HCT116 (cell line): ENCODE measurements around the gene VWA5B1. TPM values are rescaled to one million over a fixed set of nuclear protein-coding genes. Genes with fewer than 3 reads are reported as not detected.

Experiments used
- ATAC-seq: fragments of 200-7000 bp; cut with Tn5 transposase; 2 replicates; pipeline ENCODE4 v1.9.1; 2020; ENCODE audit warnings: mild to moderate bottlenecking, moderate library complexity
- BruUV-seq: library from RNA; stranded (reverse); fragments of 400-500 nt; replicated peaks from 2 replicates; lab custom pipeline; 2021; lab: Mats Ljungman, UMichigan
- CTCF ChIA-PET: fragments of 300-600 bp; sonication (Branson Sonifier 250); formaldehyde crosslinking; loops from one replicate; lab custom pipeline; 2021; ENCODE audit warnings: antibody characterized with exemption; lab: Charles Lee
- POLR2A ChIA-PET: fragments of 300-600, 350-600 bp; sonication (Branson Sonifier 250); formaldehyde crosslinking; loops from one replicate; lab custom pipeline; 2021; ENCODE audit warnings: antibody characterized with exemption; lab: Charles Lee
- RAD21 ChIA-PET, 2 experiments: fragments of 300-600 bp; sonication (Branson Sonifier 250); formaldehyde crosslinking; loops; one replicate each; lab custom pipeline; 2023; ENCODE audit warnings: low total read pairs in 2 of 2; ENCODE audit not compliant: uncharacterized antibody in 2 of 2, unreplicated experiment in 2 of 2, low non-redundant PET in 1 of 2; lab: Charles Lee
- DNase-seq: peaks from one replicate; pipeline ENCODE4 v3.0.0-alpha.2; 2010; ENCODE audit warnings: low read depth, low spot score
- H2AFZ ChIP-seq: fragments of 200-600 bp; shearing (Covaris generic), sonication (generic); 2 replicates; pipeline ENCODE4 v1.6.1; 2017; ENCODE audit warnings: low read depth, mixed run types, mixed read lengths, antibody characterized with exemption, low read length; ENCODE audit not compliant: poor library complexity, severe bottlenecking
- H3K27ac ChIP-seq: 2 replicates; pipeline ENCODE4 v1.5.1; 2012; ENCODE audit warnings: low read depth, low read length
- H3K27me3 ChIP-seq: fragments of 200-600 bp; sonication (generic); 2 replicates; pipeline ENCODE4 v1.6.1; 2016; ENCODE audit warnings: mixed run types, low read length, mixed read lengths; ENCODE audit not compliant: insufficient read depth
- H3K36me3 ChIP-seq, 2 experiments: fragments of 200-500 bp in 1 of 2; fragments of 200-600 bp in 1 of 2; sonication (Bioruptor generic) in 1 of 2; sonication (generic) in 1 of 2; 2 replicates each; pipeline versions ENCODE4 v1.5.1 to v1.6.1; 2014 to 2016; ENCODE audit warnings: low read length in 2 of 2, inconsistent platforms in 1 of 2, mixed read lengths in 1 of 2, mixed run types in 1 of 2; ENCODE audit not compliant: insufficient read depth in 2 of 2, control insufficient read depth in 1 of 2
- H3K4me1 ChIP-seq, 2 experiments: fragments of 200-600 bp in 1 of 2; sonication (generic) in 1 of 2; 2 replicates each; pipeline versions ENCODE4 v1.5.1 to v1.6.1; 2012 to 2017; ENCODE audit warnings: low read length in 2 of 2, inconsistent platforms in 1 of 2, mild to moderate bottlenecking in 1 of 2, mixed read lengths in 1 of 2, mixed run types in 1 of 2, moderate library complexity in 1 of 2; ENCODE audit not compliant: insufficient read depth in 2 of 2, control insufficient read depth in 1 of 2
- H3K4me2 ChIP-seq: fragments of 200-600 bp; sonication (generic); 2 replicates; pipeline ENCODE4 v1.6.1; 2017; ENCODE audit warnings: mixed run types, low read length, mixed read lengths
- H3K4me3 ChIP-seq, 2 experiments: fragments of 200-600 bp in 1 of 2; sonication (generic) in 1 of 2; replicated peaks in 1 of 2; 2 replicates each; pipeline ENCODE4 v1.5.1; 2011 to 2016; ENCODE audit warnings: low read length in 2 of 2, control low read depth in 1 of 2, low read depth in 1 of 2, mild to moderate bottlenecking in 1 of 2, mixed read lengths in 1 of 2, mixed run types in 1 of 2
- H3K79me2 ChIP-seq: fragments of 200-600 bp; sonication (generic); 2 replicates; pipeline ENCODE4 v1.6.1; 2017; ENCODE audit warnings: mild to moderate bottlenecking, mixed run types, low read length, moderate library complexity, mixed read lengths; ENCODE audit not compliant: insufficient read depth
- H3K9ac ChIP-seq: fragments of 200-600 bp; sonication (generic); 2 replicates; pipeline ENCODE4 v1.6.1; 2016; ENCODE audit warnings: low read length, mixed read lengths
- H3K9me2 ChIP-seq: fragments of 200-600 bp; sonication (generic), shearing (Covaris generic); 2 replicates; pipeline ENCODE4 v1.6.1; 2017; ENCODE audit warnings: mixed run types, mild to moderate bottlenecking, moderate library complexity; ENCODE audit not compliant: insufficient read depth
- H3K9me3 ChIP-seq, 2 experiments: fragments of 200-500 bp in 1 of 2; fragments of 200-600 bp in 1 of 2; sonication (Bioruptor generic) in 1 of 2; sonication (generic) in 1 of 2; 2 replicates each; pipeline ENCODE4 v1.6.1; 2014 to 2017; ENCODE audit warnings: low read length in 2 of 2, mixed read lengths in 2 of 2, inconsistent platforms in 1 of 2, low read depth in 1 of 2, mild to moderate bottlenecking in 1 of 2, mixed run types in 1 of 2, moderate library complexity in 1 of 2; ENCODE audit not compliant: control insufficient read depth in 1 of 2, insufficient read depth in 1 of 2
- H4K20me1 ChIP-seq: fragments of 200-600 bp; sonication (generic), shearing (Covaris generic); 2 replicates; pipeline ENCODE4 v1.6.1; 2017; ENCODE audit warnings: mixed run types, mild to moderate bottlenecking, moderate library complexity; ENCODE audit not compliant: insufficient read depth
- CBX3 ChIP-seq: IDR thresholded peaks from 2 replicates; pipeline ENCODE4 v1.6.1; 2012; ENCODE audit warnings: low read depth
- CEBPB ChIP-seq: IDR thresholded peaks from 2 replicates; pipeline ENCODE4 v1.6.1; 2012; ENCODE audit warnings: low read depth
- CTCF ChIP-seq, 3 experiments: fragments of 200-600 bp in 1 of 3; sonication (generic) in 1 of 3; IDR thresholded peaks in 2 of 3; conservative IDR thresholded peaks in 1 of 3; 2 replicates each; pipeline ENCODE4 v1.5.1; 2012 to 2017; ENCODE audit warnings: low read depth in 2 of 3, low read length in 2 of 3, antibody characterized with exemption in 1 of 3, borderline replicate concordance in 1 of 3, control low read depth in 1 of 3, mild to moderate bottlenecking in 1 of 3, mixed read lengths in 1 of 3, mixed run types in 1 of 3, moderate library complexity in 1 of 3; ENCODE audit not compliant: insufficient read depth in 1 of 3
- EGR1 ChIP-seq: IDR thresholded peaks from 2 replicates; pipeline ENCODE4 v1.6.1; 2012; ENCODE audit warnings: low read depth
- EZH2 ChIP-seq: fragments of 200-600 bp; sonication (generic); IDR thresholded peaks from 2 replicates; pipeline ENCODE4 v1.6.1; 2017; ENCODE audit warnings: antibody characterized with exemption, mixed run types
- EZH2phosphoT487 ChIP-seq: fragments of 200-600 bp; IDR thresholded peaks from 2 replicates; pipeline ENCODE4 v1.6.1; 2018; ENCODE audit warnings: antibody characterized with exemption, borderline replicate concordance
- FOSL1 ChIP-seq: IDR thresholded peaks from 2 replicates; pipeline ENCODE4 v1.6.1; 2012; ENCODE audit warnings: low read depth
- MAX ChIP-seq: IDR thresholded peaks from 2 replicates; pipeline ENCODE4 v1.6.1; 2012
- POLR2A ChIP-seq: IDR thresholded peaks from 2 replicates; pipeline ENCODE4 v1.7.0; 2011; ENCODE audit warnings: borderline replicate concordance; ENCODE audit not compliant: insufficient read depth, insufficient read length; ENCODE audit errors: extremely low read depth
- RAD21 ChIP-seq: IDR thresholded peaks from 2 replicates; pipeline ENCODE4 v1.6.1; 2012; ENCODE audit warnings: low read depth, mild to moderate bottlenecking
- REST ChIP-seq: IDR thresholded peaks from 2 replicates; pipeline ENCODE4 v1.6.1; 2012; ENCODE audit warnings: low read depth
- SIN3A ChIP-seq: IDR thresholded peaks from 2 replicates; pipeline ENCODE4 v1.6.1; 2012; ENCODE audit warnings: low read depth
- SP1 ChIP-seq: IDR thresholded peaks from 2 replicates; pipeline ENCODE4 v1.6.1; 2012; ENCODE audit warnings: low read depth
- SRF ChIP-seq: IDR thresholded peaks from 2 replicates; pipeline ENCODE4 v1.6.1; 2012; ENCODE audit warnings: low read depth
- TCF7L2 ChIP-seq: IDR thresholded peaks from 2 replicates; pipeline ENCODE4 v1.7.0; 2011; ENCODE audit warnings: borderline replicate concordance, inconsistent platforms; ENCODE audit not compliant: insufficient read depth, insufficient read length; ENCODE audit errors: extremely low read depth
- YY1 ChIP-seq: IDR thresholded peaks from 2 replicates; pipeline ENCODE4 v1.6.1; 2011; ENCODE audit warnings: low read length, low read depth, moderate library complexity, mild to moderate bottlenecking; ENCODE audit not compliant: insufficient replicate concordance; ENCODE audit errors: extremely low read depth
- ZBTB33 ChIP-seq: IDR thresholded peaks from 2 replicates; pipeline ENCODE4 v1.6.1; 2011; ENCODE audit warnings: mild to moderate bottlenecking, low read length, moderate library complexity; ENCODE audit not compliant: insufficient replicate concordance; ENCODE audit errors: extremely low read depth
- ZFX ChIP-seq: fragments of 450-650 bp; IDR thresholded peaks from 2 replicates; pipeline ENCODE4 v1.6.1; 2017
- ZNF274 ChIP-seq: fragments of 200-500 bp; sonication (Bioruptor generic); IDR thresholded peaks from 2 replicates; pipeline ENCODE4 v1.6.1; 2014; ENCODE audit warnings: mild to moderate bottlenecking, low read depth, low read length, inconsistent platforms
- intact Hi-C: fragments of 100-400 bp; cut with micrococcal nuclease; formaldehyde crosslinking; loops from 2 replicates; pipeline ENCODE4 v1.10.0; 2022
- total RNA-seq: library from RNA; stranded (reverse); gene quantifications from one replicate; pipeline ENCODE4 v1.2.1, GENCODE V29; 2021; ENCODE audit not compliant: unreplicated experiment

The VWA5B1 gene
- total RNA-seq, 1 experiment from 2014 or later: not detected

- intact Hi-C loops: no loop called here
- Histone ChIP-seq H3K9ac (no peak overlapping the region), H2AFZ (no peak overlapping the region), H3K27ac (no peak overlapping the region), H3K79me2 (no peaks in the 10 kb centered on the region), H3K9me3 (no peaks in the 10 kb centered on the region)
- POLR2A ChIA-PET: no interaction called here
- RAD21 ChIA-PET: no interaction called here
- no peak for TF ChIP-seq EZH2
- no peak for TF ChIP-seq ZBTB33
- TF ChIP-seq FOSL1: no peak
- TF ChIP-seq YY1: no peak
- TF ChIP-seq SP1: no peak
- TF ChIP-seq SRF: no peak
- TF ChIP-seq RAD21: no peak
- no peak for TF ChIP-seq EGR1
- TF ChIP-seq TCF7L2: no peak
- no peak for TF ChIP-seq ZNF274
- no peak for TF ChIP-seq MAX
- no peak for TF ChIP-seq EZH2phosphoT487
- no peak for TF ChIP-seq ZFX
- TF ChIP-seq REST: no peak
- TF ChIP-seq CTCF (IDR thresholded peaks at IDR 0.05 in 2 of 3, conservative IDR thresholded peaks at IDR 0.05 in 1 of 3; ENCODE audit: borderline replicate concordance in 1 of 3, insufficient read depth in 1 of 3, low read depth in 2 of 3, low read length in 2 of 3): no peak
- no peak for TF ChIP-seq POLR2A
- no peak for TF ChIP-seq SIN3A
- no peak for TF ChIP-seq CEBPB
- no peak for TF ChIP-seq CBX3
- TF ChIP-seq, all 23 proteins: peak for 0
- no peak overlapping the region for H3K4me2 ChIP-seq
- no TSS peak for BruUV-seq
- CTCF ChIA-PET: no interaction called here
- H3K27me3 ChIP-seq: peaks cover 8% of the 10 kb centered on the region
- H3K4me3 ChIP-seq: no peak overlapping the region
- H4K20me1 ChIP-seq: no peaks in the 10 kb centered on the region
- no peak for ATAC-seq
- peaks cover 2 to 11% of the 10 kb centered on the region in 2 experiments; a peak in 2 of 4 replicates for H3K4me1 ChIP-seq
- H3K36me3 ChIP-seq: no peaks in the 10 kb centered on the region
- no peak for DNase-seq
- no peaks in the 10 kb centered on the region for H3K9me2 ChIP-seq
Measured at GRCh38 chr1:20281801-20282200, 8.9 kb upstream of the VWA5B1 start.
